HepG2 (cell line): Measurements from ENCODE around the gene NDRG3. TPM values are rescaled to one million over a fixed set of nuclear protein-coding genes. Genes with fewer than 3 reads are reported as not detected.

Experiments
- CHD4 ChIP-seq: fragments of 200-600 bp; sonication (generic); IDR thresholded peaks from 2 replicates; pipeline ENCODE4 v1.7.0; 2017; ENCODE audit warnings: mild to moderate bottlenecking, low read length, borderline replicate concordance
- ESRRA ChIP-seq: sonication (generic); formaldehyde crosslinking; IDR thresholded peaks from 2 replicates; pipeline ENCODE4 v1.5.1; 2020; ENCODE audit warnings: mild to moderate bottlenecking, low read depth, missing genetic modification reagents
- EZH2 ChIP-seq: conservative IDR thresholded peaks from 2 replicates; pipeline ENCODE4 v1.6.1; 2012; ENCODE audit warnings: mild to moderate bottlenecking, low read depth, low read length, moderate library complexity
- FOXC1 ChIP-seq: sonication (generic); formaldehyde crosslinking; IDR thresholded peaks from 2 replicates; pipeline ENCODE4 v1.8.0; 2022; ENCODE audit warnings: mild to moderate bottlenecking, missing genetic modification reagents, borderline replicate concordance
- HNRNPLL ChIP-seq: fragments of 200-400 bp; formaldehyde crosslinking; IDR thresholded peaks from 2 replicates; pipeline ENCODE4 v1.6.1; 2017; ENCODE audit warnings: mild to moderate bottlenecking, low read depth, low read length; ENCODE audit not compliant: poor library complexity, severe bottlenecking
- ISX ChIP-seq: sonication (generic); formaldehyde crosslinking; conservative IDR thresholded peaks from 2 replicates; pipeline ENCODE4 v1.5.0; 2020; ENCODE audit warnings: missing genetic modification reagents
- KLF9 ChIP-seq: IDR thresholded peaks from 2 replicates; pipeline ENCODE4 v1.6.1; 2016; ENCODE audit warnings: low read depth
- MED8 ChIP-seq: sonication (generic); formaldehyde crosslinking; IDR thresholded peaks from 2 replicates; pipeline ENCODE4 v1.8.1; 2023; ENCODE audit warnings: mild to moderate bottlenecking, missing genetic modification reagents; ENCODE audit not compliant: insufficient replicate concordance
- NFE2L2 ChIP-seq: fragments of 150-350 bp; IDR thresholded peaks from 2 replicates; pipeline ENCODE4 v1.6.1; 2014; ENCODE audit warnings: low read length
- NFYC ChIP-seq: IDR thresholded peaks from 2 replicates; pipeline ENCODE4 v1.6.1; 2016; ENCODE audit warnings: missing genetic modification reagents, missing compliant biosample characterization
- POLR2A ChIP-seq, 2 experiments: IDR thresholded peaks; 2 replicates each; pipeline ENCODE4 v1.6.1; 2011; ENCODE audit warnings: low read depth in 2 of 2, low read length in 2 of 2, mild to moderate bottlenecking in 1 of 2, moderate library complexity in 1 of 2; ENCODE audit not compliant: insufficient read depth in 1 of 2
- TCF12 ChIP-seq, 2 experiments: fragments of 450-650 bp in 1 of 2; sonication (generic) in 1 of 2; formaldehyde crosslinking in 1 of 2; IDR thresholded peaks; 2 replicates each; pipeline versions ENCODE4 v1.6.1 to v1.8.0; 2017 to 2022; ENCODE audit warnings: antibody characterized with exemption in 1 of 2, mild to moderate bottlenecking in 1 of 2, missing genetic modification reagents in 1 of 2, moderate library complexity in 1 of 2
- TCF7 ChIP-seq: sonication (generic); IDR thresholded peaks from 2 replicates; pipeline ENCODE4 v1.6.1; 2016; ENCODE audit warnings: antibody characterized with exemption, low read depth
- ZBTB20 ChIP-seq: sonication (generic); formaldehyde crosslinking; IDR thresholded peaks from 2 replicates; pipeline ENCODE4 v1.8.1; 2023; ENCODE audit warnings: missing genetic modification reagents, low read depth, mild to moderate bottlenecking, borderline replicate concordance
- ZBTB7B ChIP-seq: sonication (generic); formaldehyde crosslinking; IDR thresholded peaks from 2 replicates; pipeline ENCODE4 v1.4.0; 2020; ENCODE audit warnings: missing genetic modification reagents
- ZNF331 ChIP-seq: sonication (generic); formaldehyde crosslinking; IDR thresholded peaks from 2 replicates; pipeline ENCODE4 v1.4.0; 2020; ENCODE audit warnings: missing genetic modification reagents
- ZNF557 ChIP-seq: sonication (generic); formaldehyde crosslinking; IDR thresholded peaks from 2 replicates; pipeline ENCODE4 v1.4.0; 2020; ENCODE audit warnings: missing genetic modification reagents
- ZNF782 ChIP-seq: sonication (generic); formaldehyde crosslinking; IDR thresholded peaks from 2 replicates; pipeline ENCODE4 v1.4.0; 2020; ENCODE audit warnings: missing genetic modification reagents, mild to moderate bottlenecking, borderline replicate concordance
- ZNF891 ChIP-seq: sonication (generic); formaldehyde crosslinking; IDR thresholded peaks from 2 replicates; pipeline ENCODE4 v1.5.0; 2020; ENCODE audit warnings: mild to moderate bottlenecking, missing genetic modification reagents
- polyA plus RNA-seq, 8 experiments: library from polyadenylated mRNA; depleted of rRNA in 3 of 8; stranded (reverse) in 7 of 8; unstranded in 1 of 8; fragments of >200 nt; fragmentation: Illumina TruSeq in 4 of 8; extraction: Trizol in 4 of 8; gene quantifications; 2 replicates each; pipeline versions ENCODE4 v1.2.1 to v1.2.3, GENCODE V29; 2011 to 2016; ENCODE audit warnings: low read depth in 4 of 8, missing spikeins in 1 of 8, mixed read lengths in 1 of 8; ENCODE audit not compliant: insufficient read depth in 1 of 8
- total RNA-seq, 5 experiments: library from RNA; depleted of rRNA; stranded (reverse); fragments of >200 nt; fragmentation: Illumina TruSeq; extraction: Trizol; gene quantifications; 2 replicates each; pipeline ENCODE4 v1.2.3, GENCODE V29; 2016; ENCODE audit warnings: low read depth in 1 of 5
- TF ChIP-seq, protein P1 (sequence below), 2 experiments: fragments of 450-650 bp in 1 of 2; sonication (generic) in 1 of 2; formaldehyde crosslinking; IDR thresholded peaks; 2 replicates each; pipeline versions ENCODE4 v1.5.0 to v1.8.0; 2020 to 2022; ENCODE audit warnings: mild to moderate bottlenecking in 1 of 2, missing genetic modification reagents in 1 of 2
- TF ChIP-seq, protein P2 (sequence below): sonication (generic); formaldehyde crosslinking; IDR thresholded peaks from 2 replicates; pipeline ENCODE4 v1.4.0; 2020; ENCODE audit warnings: missing genetic modification reagents
- TF ChIP-seq, protein P3 (sequence below): sonication (generic); formaldehyde crosslinking; IDR thresholded peaks from 2 replicates; pipeline ENCODE4 v1.5.0; 2020; ENCODE audit warnings: missing genetic modification reagents, mild to moderate bottlenecking, borderline replicate concordance
- TF ChIP-seq, protein P4 (sequence below): sonication (generic); formaldehyde crosslinking; IDR thresholded peaks from 2 replicates; pipeline ENCODE4 v1.5.1; 2020; ENCODE audit warnings: missing genetic modification reagents, mild to moderate bottlenecking, borderline replicate concordance

The NDRG3 gene
- total and polyA plus RNA-seq, 2 of the 13 experiments (the other 11 are each of a cell fraction or from before 2014, with no cell fraction given) = 36.0 to 40.5 TPM

DNA sequence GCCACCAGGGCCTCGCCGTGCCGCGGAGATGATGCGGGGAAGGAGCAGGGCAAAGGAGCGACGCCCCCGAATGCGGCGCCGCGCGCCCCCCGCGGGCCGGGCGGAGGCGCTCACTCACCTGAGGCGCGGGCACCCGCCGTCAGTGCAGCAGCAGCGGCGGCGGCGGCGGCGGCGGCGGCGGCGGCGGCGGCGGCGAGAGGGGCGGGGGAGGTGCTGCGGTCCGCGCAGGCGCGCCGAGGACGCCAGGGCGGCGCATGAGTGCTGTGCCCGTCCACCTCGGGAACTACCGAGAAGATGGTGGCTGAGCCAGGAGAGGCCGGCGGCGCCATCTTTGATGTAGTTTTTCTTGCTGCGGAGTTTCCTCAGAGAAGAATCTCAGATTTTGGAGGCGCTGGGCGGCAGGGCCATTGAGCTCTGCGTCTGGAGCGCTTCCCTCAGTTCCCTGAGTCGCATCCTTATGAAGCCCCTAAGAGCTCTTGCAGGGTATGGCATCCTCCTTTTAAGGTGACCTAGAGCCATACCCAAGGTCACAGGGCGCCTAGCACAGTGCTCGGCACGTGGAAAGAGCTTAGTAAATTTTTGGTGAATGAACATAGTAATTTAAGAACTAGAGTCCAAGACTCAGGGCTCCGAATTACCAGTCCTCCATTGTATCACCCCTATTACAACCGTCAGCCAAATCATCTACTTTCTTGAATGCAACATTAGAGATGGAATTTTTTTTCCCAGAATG lies at the start of gene NDRG3 (continued):
- TF ChIP-seq, protein P1, sequence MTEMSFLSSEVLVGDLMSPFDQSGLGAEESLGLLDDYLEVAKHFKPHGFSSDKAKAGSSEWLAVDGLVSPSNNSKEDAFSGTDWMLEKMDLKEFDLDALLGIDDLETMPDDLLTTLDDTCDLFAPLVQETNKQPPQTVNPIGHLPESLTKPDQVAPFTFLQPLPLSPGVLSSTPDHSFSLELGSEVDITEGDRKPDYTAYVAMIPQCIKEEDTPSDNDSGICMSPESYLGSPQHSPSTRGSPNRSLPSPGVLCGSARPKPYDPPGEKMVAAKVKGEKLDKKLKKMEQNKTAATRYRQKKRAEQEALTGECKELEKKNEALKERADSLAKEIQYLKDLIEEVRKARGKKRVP (CRISPR knock-in tag; IDR thresholded peaks at IDR 0.05) = 0 out of 4 replicates have a peak, but pooled peaks of 1 of the 2 experiments have one; percentile 13
- TF ChIP-seq, protein P2, sequence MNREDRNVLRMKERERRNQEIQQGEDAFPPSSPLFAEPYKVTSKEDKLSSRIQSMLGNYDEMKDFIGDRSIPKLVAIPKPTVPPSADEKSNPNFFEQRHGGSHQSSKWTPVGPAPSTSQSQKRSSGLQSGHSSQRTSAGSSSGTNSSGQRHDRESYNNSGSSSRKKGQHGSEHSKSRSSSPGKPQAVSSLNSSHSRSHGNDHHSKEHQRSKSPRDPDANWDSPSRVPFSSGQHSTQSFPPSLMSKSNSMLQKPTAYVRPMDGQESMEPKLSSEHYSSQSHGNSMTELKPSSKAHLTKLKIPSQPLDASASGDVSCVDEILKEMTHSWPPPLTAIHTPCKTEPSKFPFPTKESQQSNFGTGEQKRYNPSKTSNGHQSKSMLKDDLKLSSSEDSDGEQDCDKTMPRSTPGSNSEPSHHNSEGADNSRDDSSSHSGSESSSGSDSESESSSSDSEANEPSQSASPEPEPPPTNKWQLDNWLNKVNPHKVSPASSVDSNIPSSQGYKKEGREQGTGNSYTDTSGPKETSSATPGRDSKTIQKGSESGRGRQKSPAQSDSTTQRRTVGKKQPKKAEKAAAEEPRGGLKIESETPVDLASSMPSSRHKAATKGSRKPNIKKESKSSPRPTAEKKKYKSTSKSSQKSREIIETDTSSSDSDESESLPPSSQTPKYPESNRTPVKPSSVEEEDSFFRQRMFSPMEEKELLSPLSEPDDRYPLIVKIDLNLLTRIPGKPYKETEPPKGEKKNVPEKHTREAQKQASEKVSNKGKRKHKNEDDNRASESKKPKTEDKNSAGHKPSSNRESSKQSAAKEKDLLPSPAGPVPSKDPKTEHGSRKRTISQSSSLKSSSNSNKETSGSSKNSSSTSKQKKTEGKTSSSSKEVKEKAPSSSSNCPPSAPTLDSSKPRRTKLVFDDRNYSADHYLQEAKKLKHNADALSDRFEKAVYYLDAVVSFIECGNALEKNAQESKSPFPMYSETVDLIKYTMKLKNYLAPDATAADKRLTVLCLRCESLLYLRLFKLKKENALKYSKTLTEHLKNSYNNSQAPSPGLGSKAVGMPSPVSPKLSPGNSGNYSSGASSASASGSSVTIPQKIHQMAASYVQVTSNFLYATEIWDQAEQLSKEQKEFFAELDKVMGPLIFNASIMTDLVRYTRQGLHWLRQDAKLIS (CRISPR knock-in tag) = no peak
- TF ChIP-seq, protein P3, sequence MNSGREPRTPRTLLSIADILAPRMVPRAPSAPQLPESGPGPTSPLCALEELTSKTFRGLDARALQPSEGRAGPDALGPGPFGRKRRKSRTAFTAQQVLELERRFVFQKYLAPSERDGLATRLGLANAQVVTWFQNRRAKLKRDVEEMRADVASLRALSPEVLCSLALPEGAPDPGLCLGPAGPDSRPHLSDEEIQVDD (CRISPR knock-in tag) = no peak
- TF ChIP-seq ESRRA (CRISPR knock-in tag) (peak; percentile 77), HNRNPLL (peak; percentile 89), NFE2L2 (no peak), FOXC1 (CRISPR knock-in tag) (peak; percentile 43; the same call in 1 of the 2 replicates), ZNF331 (CRISPR knock-in tag) (no peak), ZNF782 (CRISPR knock-in tag) (0 out of 2 replicates have a peak, but pooled peaks have one; percentile 66), ZBTB7B (CRISPR knock-in tag) (no peak), ZNF891 (CRISPR knock-in tag) (no peak), EZH2 (no peak), ZNF557 (no peak), MED8 (no peak), ZBTB20 (CRISPR knock-in tag) (no peak), ISX (CRISPR knock-in tag) (no peak; the same call in 1 of the 2 replicates), KLF9 (CRISPR knock-in tag) (no peak), CHD4 (peak; percentile 59), POLR2A (IDR thresholded peaks at IDR 0.05; ENCODE audit: insufficient read depth in 1 of 2, low read depth in 2 of 2, low read length in 2 of 2) (peak; percentile 83 to 84), NFYC (CRISPR knock-in tag) (no peak), TCF7 (peak; percentile 24; the same call in 1 of the 2 replicates), TCF12 (IDR thresholded peaks at IDR 0.05) (no peak), TCF12 (CRISPR knock-in tag; IDR thresholded peaks at IDR 0.05) (peak; percentile 82; the same call in 1 of the 2 replicates)
- TF ChIP-seq, protein P4, sequence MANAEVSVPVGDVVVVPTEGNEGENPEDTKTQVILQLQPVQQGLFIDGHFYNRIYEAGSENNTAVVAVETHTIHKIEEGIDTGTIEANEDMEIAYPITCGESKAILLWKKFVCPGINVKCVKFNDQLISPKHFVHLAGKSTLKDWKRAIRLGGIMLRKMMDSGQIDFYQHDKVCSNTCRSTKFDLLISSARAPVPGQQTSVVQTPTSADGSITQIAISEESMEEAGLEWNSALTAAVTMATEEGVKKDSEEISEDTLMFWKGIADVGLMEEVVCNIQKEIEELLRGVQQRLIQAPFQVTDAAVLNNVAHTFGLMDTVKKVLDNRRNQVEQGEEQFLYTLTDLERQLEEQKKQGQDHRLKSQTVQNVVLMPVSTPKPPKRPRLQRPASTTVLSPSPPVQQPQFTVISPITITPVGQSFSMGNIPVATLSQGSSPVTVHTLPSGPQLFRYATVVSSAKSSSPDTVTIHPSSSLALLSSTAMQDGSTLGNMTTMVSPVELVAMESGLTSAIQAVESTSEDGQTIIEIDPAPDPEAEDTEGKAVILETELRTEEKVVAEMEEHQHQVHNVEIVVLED (CRISPR knock-in tag) = peak; percentile 27; the same call in 1 of the 2 replicates
